ENCODE results near the gene MVP. TPM values are rescaled to one million over a fixed set of nuclear protein-coding genes. Genes with fewer than 3 reads are reported as not detected.

Gene MVP
- total RNA-seq, 1 donor from 2014 or later, result 361 TPM

- DNase-seq (ENCODE audit: low read depth), result no peak
Observed at GRCh38 chr16:29841631-29842030, 21.4 kb downstream of the MVP start.

GRCh38 chr16:29842732-29843346 is 22.6 kb downstream of the MVP start:
- no peak for DNase-seq (ENCODE audit: low read depth)

GRCh38 chr16:29843931-29844330 is 23.7 kb downstream of the MVP start:
- peak; percentile 30 for DNase-seq (ENCODE audit: low read depth)

GRCh38 chr16:29844575-29845331 is 24.5 kb downstream of the MVP start:
- no peak for DNase-seq (ENCODE audit: low read depth)

GRCh38 chr16:29845656-29846055 is 25.4 kb downstream of the MVP start:
- DNase-seq (ENCODE audit: low read depth), result no peak

- peak; percentile 76 for DNase-seq (ENCODE audit: low read depth)
Observed at GRCh38 chr16:29848420-29849297, 28.4 kb downstream of the MVP start.

- no peak for DNase-seq (ENCODE audit: low read depth)
Observed at GRCh38 chr16:29849505-29849904, 29.2 kb downstream of the MVP start.

- DNase-seq (ENCODE audit: low read depth), result no peak
Observed at GRCh38 chr16:29850998-29851397, 30.7 kb downstream of the MVP start.

GRCh38 chr16:29852654-29853053 is 32.4 kb downstream of the MVP start:
- no peak for DNase-seq (ENCODE audit: low read depth)

- no peak for DNase-seq (ENCODE audit: low read depth)
Observed at GRCh38 chr16:29854520-29855100, 34.3 kb downstream of the MVP start.

GRCh38 chr16:29857133-29857760 is 37.0 kb downstream of the MVP start:
- DNase-seq (ENCODE audit: low read depth), result peak; percentile 86

- no peak for DNase-seq (ENCODE audit: low read depth)
Observed at GRCh38 chr16:29858149-29858849, 38.0 kb downstream of the MVP start.

GRCh38 chr16:29858974-29859373 is 38.7 kb downstream of the MVP start:
- no peak for DNase-seq (ENCODE audit: low read depth)

GRCh38 chr16:29860218-29860617 is 40.0 kb downstream of the MVP start:
- DNase-seq (ENCODE audit: low read depth), result no peak

- peak; percentile 35 for DNase-seq (ENCODE audit: low read depth)
Observed at GRCh38 chr16:29862383-29862883, 42.2 kb downstream of the MVP start.

- DNase-seq (ENCODE audit: low read depth), result peak; percentile 97
Observed at GRCh38 chr16:29862884-29863668, 42.8 kb downstream of the MVP start, which contains the start of gene CDIPT. CDIPT (minus strand) TSS chr16:29863226; CDS start chr16:29862857, 369 bp downstream.

GRCh38 chr16:29863669-29863984 is 43.4 kb downstream of the MVP start:
- no peak for DNase-seq (ENCODE audit: low read depth)

- no peak for DNase-seq (ENCODE audit: low read depth)
Observed at GRCh38 chr16:29864205-29864604, 43.9 kb downstream of the MVP start.

GRCh38 chr16:29868396-29869009 is 48.2 kb downstream of the MVP start:
- DNase-seq (ENCODE audit: low read depth), result no peak

Measured in myocyte (in vitro differentiated cells).